ENCODE results near the gene TTC24.

DNA sequence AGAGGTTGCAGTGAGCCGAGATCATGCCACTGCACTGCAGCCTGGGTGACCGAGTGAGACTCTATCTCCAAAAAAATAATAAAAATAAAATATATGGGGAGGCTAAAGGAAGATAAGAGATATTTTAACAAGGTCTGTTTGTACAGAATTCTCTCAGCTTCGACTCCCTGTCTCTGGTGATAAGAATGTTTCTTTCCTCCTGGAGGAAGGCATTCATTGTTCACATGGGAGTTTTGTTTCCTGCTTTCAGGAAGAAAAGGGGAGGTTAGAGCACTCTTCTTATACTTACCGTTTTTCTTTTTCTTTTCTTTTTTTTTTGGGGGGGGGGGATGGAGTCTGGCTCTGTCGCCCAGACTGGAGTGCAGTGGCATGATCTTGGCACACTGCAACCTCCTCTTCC, 10.0 kb downstream of the TTC24 start:
- TF ChIP-seq, protein P1, sequence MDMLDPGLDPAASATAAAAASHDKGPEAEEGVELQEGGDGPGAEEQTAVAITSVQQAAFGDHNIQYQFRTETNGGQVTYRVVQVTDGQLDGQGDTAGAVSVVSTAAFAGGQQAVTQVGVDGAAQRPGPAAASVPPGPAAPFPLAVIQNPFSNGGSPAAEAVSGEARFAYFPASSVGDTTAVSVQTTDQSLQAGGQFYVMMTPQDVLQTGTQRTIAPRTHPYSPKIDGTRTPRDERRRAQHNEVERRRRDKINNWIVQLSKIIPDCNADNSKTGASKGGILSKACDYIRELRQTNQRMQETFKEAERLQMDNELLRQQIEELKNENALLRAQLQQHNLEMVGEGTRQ (IDR thresholded peaks at IDR 0.05; ENCODE audit: borderline replicate concordance, low read depth, low read length), result no peak
- TF ChIP-seq RAD21 (IDR thresholded peaks at IDR 0.05; ENCODE audit: low read length) (no peak), POLR2AphosphoS5 (IDR thresholded peaks at IDR 0.05; ENCODE audit: low read depth, low read length) (no peak), REST (IDR thresholded peaks at IDR 0.05; ENCODE audit: low read depth, low read length) (no peak), EP300 (IDR thresholded peaks at IDR 0.05; ENCODE audit: borderline replicate concordance in 1 of 2, low read depth in 1 of 2, low read length in 1 of 2) (no peak), MXI1 (IDR thresholded peaks at IDR 0.05; ENCODE audit: low read depth, low read length) (no peak), SIN3A (IDR thresholded peaks at IDR 0.05; ENCODE audit: borderline replicate concordance, low read depth, low read length) (no peak), PBX3 (IDR thresholded peaks at IDR 0.05) (no peak)
- TF ChIP-seq, protein P2, sequence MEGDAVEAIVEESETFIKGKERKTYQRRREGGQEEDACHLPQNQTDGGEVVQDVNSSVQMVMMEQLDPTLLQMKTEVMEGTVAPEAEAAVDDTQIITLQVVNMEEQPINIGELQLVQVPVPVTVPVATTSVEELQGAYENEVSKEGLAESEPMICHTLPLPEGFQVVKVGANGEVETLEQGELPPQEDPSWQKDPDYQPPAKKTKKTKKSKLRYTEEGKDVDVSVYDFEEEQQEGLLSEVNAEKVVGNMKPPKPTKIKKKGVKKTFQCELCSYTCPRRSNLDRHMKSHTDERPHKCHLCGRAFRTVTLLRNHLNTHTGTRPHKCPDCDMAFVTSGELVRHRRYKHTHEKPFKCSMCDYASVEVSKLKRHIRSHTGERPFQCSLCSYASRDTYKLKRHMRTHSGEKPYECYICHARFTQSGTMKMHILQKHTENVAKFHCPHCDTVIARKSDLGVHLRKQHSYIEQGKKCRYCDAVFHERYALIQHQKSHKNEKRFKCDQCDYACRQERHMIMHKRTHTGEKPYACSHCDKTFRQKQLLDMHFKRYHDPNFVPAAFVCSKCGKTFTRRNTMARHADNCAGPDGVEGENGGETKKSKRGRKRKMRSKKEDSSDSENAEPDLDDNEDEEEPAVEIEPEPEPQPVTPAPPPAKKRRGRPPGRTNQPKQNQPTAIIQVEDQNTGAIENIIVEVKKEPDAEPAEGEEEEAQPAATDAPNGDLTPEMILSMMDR (IDR thresholded peaks at IDR 0.05), result no peak

Measured in SK-N-SH (cell line).